ENCODE data around the gene USP15.

The USP15 gene

GRCh38 chr12:62259631-62259992 is 592 bp upstream of the USP15 start:
- Histone ChIP-seq H3K4me3 (ENCODE audit: low read depth, low read length) (peak overlapping the region; percentile 100), H3K27me3 (no peaks in the 10 kb centered on the region), H3K9me3 (no peaks in the 10 kb centered on the region), H3K4me1 (no peaks in the 10 kb centered on the region), H3K36me3 (no peaks in the 10 kb centered on the region)
- no peak for TF ChIP-seq CTCF (IDR thresholded peaks at IDR 0.05; ENCODE audit: low read depth, low read length)
- no peak for DNase-seq

- Histone ChIP-seq H3K4me1 (no peaks in the 10 kb centered on the region), H3K36me3 (no peaks in the 10 kb centered on the region), H3K27me3 (no peaks in the 10 kb centered on the region), H3K9me3 (no peaks in the 10 kb centered on the region), H3K4me3 (ENCODE audit: low read depth, low read length) (peak overlapping the region; percentile 100)
- DNase-seq: peak; percentile 28
- TF ChIP-seq CTCF (IDR thresholded peaks at IDR 0.05; ENCODE audit: low read depth, low read length): no peak
Measured at GRCh38 chr12:62260733-62261683, 804 bp downstream of the USP15 start.

GRCh38 chr12:62261876-62262517 is 1.8 kb downstream of the USP15 start:
- H3K4me1 ChIP-seq: no peaks in the 10 kb centered on the region
- TF ChIP-seq CTCF (IDR thresholded peaks at IDR 0.05; ENCODE audit: low read depth, low read length): no peak

GRCh38 chr12:62263232-62263631 is 3.0 kb downstream of the USP15 start:
- no peaks in the 10 kb centered on the region for H3K4me1 ChIP-seq
- peaks cover under 1% of the 10 kb centered on the region; the same call in 1 of the 2 replicates for H3K36me3 ChIP-seq
- no peak for TF ChIP-seq CTCF (IDR thresholded peaks at IDR 0.05; ENCODE audit: low read depth, low read length)
- no peaks in the 10 kb centered on the region for H3K9me3 ChIP-seq
- no peak for DNase-seq
- H3K4me3 ChIP-seq (ENCODE audit: low read depth, low read length): no peak overlapping the region
- no peaks in the 10 kb centered on the region for H3K27me3 ChIP-seq

More at GRCh38 chr12:62261876-62262517, 1.8 kb downstream of the USP15 start:
- Histone ChIP-seq H3K9me3 (no peaks in the 10 kb centered on the region), H3K36me3 (no peaks in the 10 kb centered on the region; the same call in 1 of the 2 replicates), H3K4me3 (ENCODE audit: low read depth, low read length) (peak overlapping the region; percentile 100), H3K27me3 (no peaks in the 10 kb centered on the region)
- DNase-seq: no peak

GRCh38 chr12:62263966-62264365 is 3.8 kb downstream of the USP15 start:
- no peak overlapping the region for H3K4me3 ChIP-seq (ENCODE audit: low read depth, low read length)
- no peaks in the 10 kb centered on the region for H3K9me3 ChIP-seq
- no peaks in the 10 kb centered on the region for H3K4me1 ChIP-seq
- H3K27me3 ChIP-seq: no peaks in the 10 kb centered on the region
- peaks cover 2% of the 10 kb centered on the region; the same call in 1 of the 2 replicates for H3K36me3 ChIP-seq
- TF ChIP-seq CTCF (IDR thresholded peaks at IDR 0.05; ENCODE audit: low read depth, low read length): no peak
- no peak for DNase-seq

Data from BE2C (cell line).